GM21825 (cell line): ENCODE results near the gene SDR9C7.
"Not testable (repeated sequence)": the region's sequence is repeated elsewhere in the genome, so short reads cannot be mapped to it uniquely, and the experiment has no call there.

Experiments used
- ATAC-seq: cut with Tn5 transposase; IDR thresholded peaks from one replicate; pipeline ENCODE4 v1.9.1; 2021; ENCODE audit warnings: mild to moderate bottlenecking, moderate library complexity; ENCODE audit not compliant: unreplicated experiment

Gene SDR9C7

DNA sequence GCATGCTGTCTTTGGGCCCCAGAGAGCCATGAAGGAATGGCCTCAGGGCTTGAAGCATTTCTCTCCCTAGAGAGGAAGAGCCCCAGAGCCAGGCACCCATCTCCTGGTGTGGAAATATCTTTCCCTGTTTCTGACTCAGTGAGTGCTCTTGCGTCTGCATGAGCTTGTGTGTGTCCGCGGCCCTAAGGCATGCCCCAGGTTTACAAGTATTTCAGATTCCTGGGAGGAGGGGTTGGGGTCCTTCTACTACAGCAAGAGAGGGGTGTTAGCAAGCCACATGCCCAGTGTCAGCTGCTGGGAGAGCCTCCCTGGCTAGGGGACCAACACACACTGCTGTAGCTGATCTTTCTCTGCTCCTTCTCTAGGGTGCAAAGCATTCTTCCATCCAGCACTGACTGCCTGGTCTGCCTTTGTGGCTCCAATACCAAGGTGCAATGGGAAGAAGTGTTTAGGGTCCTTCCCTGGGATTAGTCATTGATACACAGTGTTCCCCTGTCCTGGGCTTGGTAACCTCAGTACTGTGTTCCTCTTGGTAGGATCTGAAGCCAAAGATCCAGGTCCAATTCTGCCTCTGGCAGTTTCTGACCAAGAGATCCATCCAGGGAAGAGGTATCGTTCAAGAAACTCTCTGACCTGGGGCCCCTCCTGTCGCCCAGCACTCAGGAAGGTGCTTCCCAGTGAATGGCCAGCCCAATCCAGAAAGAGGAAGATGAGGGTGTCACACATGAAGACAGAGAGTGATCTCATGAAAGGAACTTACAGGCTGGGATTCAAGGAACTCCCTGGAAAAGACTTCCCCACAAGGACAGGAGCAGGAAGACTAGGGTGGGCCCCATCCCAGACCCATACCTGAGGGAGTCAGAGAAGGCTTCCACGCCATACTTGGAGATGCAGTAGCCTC lies 20.1 kb upstream of the SDR9C7 start:
- ATAC-seq = no peak

DNA sequence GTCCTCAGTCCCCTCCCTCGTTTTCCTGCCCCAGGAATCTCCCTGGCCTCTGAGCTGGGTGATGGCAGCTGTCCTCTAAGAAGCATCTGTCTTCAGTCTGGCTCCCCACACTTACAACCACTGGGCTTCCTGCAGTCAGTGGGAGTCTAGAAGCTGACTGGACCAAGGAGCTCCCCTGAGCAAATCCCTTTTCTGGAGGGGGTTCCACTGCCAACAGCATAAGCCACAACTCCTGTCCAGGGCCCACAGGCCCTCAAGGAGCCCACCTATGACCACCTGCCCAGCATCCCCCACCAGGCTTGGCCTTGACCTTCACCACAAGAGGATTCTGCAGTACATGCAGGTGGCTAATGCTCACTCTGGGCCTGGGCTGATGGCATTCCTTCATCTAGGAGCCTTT lies 19.1 kb upstream of the SDR9C7 start:
- ATAC-seq = no peak

DNA sequence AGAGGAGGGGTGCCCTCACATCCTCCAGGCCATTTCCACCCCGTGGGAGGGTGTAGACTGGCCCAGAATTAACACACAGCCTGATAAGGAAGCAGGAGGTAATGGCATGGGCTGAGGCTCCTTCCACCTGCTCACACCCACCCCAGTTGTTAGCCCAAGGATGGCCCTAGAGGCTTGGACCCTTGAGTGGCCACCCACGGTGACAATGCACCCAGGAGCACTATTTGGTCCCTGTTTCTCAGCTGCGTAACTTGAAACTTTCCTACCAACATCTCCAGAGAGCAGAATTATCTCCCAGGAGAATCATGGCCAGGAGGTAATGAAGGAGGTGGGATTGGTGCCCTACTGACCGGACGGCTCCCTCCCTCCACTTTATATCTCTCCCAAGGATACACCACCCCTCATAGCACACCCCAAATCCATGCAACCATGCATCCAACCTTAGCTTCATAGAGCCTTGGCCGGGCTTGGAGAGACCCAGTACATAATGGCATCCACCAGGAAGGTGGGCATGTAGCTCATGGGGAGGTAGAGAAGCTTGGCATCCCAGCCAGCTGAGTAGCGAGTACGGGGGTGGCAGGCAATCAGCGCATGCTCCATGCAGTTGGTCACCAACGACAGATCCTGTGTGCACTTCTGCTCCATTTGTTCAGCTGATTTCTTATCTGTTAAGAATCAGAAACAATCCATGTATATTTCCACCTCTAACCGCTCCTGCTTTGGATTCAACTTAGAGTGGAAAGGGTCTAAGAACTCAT lies 17.6 kb upstream of the SDR9C7 start:
- ATAC-seq = no peak

DNA sequence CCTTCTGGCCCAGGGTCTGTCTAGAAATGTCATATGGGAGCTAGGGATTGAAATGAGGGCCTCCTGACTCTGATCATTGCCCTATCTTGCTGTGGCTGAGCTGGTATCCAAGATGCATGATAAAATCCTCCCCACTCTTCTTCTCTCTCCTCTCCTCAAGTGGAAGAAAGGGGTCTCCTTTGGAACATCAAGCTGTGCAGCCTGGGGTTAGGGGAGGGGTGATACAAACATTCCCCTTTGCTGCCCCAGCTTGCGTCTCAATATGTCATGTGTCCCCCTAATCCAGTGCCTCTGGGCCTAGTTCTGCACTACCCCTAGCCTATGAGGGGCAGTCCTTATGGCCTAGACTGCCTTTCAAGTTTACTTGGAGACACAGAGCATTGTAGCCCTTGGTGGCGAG lies 14.7 kb upstream of the SDR9C7 start:
- no peak for ATAC-seq

DNA sequence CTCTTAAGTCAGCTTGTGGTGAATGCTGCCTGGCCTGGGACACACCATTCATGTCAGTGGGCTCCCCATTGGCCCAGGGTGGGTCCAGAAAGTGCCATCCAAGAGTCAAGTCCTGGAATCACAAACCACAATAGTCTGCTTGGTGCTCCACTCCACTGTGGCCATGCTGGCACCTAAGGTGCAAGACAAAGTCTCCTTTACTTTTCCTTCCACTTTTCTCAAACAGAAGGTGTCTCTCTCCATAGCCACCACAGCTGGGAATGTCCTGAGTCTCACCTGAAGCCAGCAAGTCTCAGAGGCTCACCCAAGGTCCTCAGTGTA lies 14.2 kb upstream of the SDR9C7 start:
- no peak for ATAC-seq

DNA sequence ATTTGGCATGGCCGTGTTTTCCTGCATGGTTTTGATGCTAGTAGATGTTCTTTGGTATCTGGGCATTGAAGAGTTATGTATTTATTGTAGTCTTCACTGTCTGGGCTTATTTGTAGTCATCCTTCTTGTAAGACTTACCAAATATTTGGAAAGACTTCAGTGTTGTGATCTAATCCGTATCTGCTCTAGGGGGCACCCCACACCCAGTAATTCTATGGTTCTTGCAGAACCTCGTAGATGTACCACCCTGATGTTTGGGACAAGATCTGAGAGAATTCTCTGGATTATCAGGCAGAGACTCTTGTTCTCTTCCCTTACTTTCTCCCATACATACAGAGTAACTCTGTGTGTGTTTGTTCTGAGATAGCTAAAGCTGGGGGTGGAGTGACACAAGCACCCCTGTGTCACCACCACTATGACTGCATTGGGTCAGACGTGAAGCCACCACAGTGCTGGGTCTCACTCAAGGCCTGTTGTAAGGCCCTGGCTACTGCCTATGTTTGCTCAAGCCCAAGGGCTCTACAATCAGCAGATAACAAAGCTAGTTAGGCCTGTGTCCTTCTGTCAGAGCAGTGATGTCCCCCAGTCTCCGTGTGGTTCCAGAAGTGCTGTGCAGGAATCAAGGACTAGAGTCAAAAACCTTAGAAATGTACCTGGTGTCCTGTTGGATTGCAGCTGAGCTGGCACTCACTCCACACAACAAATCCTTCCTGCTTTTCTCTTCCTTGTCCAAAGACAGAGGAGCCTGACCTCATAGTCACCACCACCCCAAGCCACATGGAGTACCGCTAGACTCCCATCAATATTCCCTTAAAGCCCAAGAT lies 13.6 kb upstream of the SDR9C7 start:
- no peak for ATAC-seq

DNA sequence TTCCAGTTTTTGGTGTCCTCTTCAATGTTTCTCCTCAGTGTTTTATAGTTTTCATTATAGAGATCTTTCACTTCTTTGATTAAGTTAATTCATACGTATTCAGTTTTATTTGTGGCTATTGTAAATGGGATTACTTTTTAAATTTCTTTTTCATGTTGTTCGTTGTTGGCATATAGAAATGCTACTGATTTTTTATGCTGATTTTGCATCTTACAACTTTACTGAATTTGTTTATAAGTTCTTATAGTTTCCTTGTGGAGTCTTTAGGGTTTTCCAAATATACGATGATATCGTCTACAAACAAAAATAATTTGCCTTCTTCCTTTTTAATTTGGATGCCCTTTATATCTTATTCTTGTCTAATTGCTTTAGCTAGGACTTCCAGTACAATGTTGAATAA lies 9.7 kb upstream of the SDR9C7 start:
- no peak for ATAC-seq

DNA sequence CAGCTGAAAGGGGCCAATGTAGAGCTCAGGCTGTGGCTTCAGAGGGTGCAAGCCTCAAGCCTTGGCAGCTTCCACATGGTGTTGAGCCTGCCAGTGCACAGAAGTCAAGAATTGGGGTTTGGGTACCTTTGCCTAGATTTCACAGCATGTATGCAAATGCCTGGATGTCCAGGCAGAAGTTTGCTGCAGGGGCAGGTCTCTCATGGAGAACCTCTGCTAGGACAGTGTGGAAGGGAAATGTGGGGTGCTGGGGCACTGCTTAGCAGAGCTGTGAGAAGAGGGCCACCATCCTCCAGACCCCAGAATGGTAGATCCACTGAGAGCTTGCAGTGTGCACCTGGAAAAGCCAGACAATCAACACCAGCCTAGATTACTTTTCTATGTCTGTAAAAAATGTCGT lies 9.2 kb upstream of the SDR9C7 start:
- not testable (repeated sequence) for ATAC-seq

DNA sequence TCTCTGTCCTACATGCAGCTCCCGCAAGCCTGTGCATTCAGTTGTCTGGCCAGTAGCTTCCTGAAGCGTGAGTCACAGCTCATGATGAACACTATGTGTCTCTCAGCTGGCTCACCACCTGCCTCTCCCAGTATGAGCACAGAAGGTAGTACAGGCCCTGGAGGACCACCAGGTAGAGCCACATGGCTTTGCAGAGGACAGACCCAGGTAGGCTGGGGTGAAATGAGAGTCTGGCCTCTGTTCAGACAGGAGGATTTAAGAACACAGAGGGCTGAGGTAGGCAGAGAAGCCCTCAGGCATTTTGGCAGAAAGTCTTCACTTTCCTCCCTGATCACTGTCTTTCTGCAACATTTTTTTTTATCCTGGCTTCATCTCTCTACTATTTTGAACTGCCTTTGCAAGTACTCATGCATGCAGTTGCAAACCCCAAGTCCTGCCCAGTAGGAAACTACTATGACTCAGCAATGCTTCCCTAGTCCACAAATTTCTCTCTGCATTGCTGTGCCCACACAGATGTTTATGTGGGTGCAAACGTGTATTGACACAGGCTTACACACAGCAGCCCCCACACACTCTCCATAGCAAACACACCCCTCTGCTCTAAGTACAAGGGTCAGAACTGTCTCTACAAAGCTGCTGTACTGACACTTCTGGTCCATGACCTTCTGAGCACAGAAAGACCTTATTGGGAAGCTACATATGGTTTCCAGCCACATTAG lies 7.2 kb upstream of the SDR9C7 start:
- ATAC-seq = peak; percentile 74

DNA sequence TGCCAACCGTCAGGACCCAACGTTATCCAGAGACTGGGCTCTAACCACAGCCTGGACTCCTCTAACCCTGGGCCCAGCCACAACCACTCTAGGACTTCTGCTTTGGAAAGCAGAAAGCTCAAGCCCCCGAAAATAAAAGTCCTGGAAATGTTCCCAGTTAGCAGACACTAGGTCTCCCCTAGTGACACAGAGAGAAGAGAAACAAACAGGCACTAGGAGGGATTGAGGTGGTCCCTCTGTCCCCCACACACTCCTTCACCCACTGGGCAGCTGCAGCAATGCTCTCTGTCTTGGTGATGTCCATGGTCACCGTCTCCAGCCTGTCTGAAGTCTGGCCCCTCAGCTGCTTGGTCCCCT lies 6.7 kb upstream of the SDR9C7 start:
- ATAC-seq = not testable (repeated sequence)

DNA sequence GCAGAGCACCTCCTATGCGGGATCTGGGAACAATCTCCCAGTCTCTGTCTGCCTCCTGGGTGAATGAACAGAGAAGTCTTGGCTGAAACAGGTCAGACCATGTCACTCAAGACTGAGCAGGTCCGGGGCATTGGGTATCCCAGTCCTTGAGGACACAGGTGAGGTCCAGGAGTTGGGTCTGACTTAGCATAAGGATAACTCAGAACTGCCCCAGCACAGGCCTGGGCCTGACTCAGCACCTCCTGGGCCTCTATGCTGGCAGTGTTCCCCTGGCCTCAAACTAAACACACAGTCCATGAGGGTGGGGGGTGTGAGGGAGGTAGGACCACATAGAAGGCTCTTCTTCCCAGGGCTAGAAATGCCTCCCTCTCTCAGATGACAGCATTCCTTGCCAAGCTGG lies 1.5 kb upstream of the SDR9C7 start:
- ATAC-seq = no peak

DNA sequence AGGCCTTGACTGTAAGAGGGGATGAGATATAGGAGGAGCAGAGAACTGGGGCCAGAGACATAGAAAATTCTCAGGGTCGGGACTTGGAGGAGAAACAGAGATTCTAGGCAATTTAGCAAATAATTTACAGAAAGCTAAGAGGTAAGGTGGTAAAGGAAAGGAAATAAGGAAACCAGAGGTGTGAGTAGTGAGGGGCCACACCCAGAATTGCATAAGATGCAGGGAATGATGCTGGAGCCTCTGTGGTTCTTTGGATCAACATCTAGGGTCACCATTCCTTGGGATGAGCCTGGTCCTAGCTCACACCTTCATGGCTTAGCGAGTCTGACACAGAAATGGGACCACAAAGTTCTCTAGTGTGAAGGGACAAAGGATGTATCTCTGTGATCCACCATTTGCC lies 949 bp upstream of the SDR9C7 start:
- ATAC-seq = no peak

DNA sequence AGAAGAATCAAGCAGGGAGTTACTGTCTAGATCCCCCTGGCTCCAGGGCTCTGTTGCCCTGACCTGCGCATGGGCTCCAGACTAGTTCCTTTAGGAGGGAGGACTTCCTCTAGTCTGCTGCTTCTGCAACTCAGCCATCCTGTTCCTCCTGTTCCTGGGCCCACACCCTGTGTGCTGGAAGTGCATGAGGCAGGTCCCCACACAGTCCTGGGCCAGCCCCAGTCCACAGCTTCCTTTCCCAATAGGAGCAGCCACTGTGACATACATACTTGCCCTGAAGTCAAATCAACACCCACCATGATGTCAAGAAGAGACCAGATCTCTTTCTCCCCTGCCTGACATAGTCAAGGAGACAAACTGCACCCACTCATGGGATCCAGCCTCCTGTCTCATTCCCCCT lies 1.3 kb downstream of the SDR9C7 start:
- ATAC-seq = no peak

DNA sequence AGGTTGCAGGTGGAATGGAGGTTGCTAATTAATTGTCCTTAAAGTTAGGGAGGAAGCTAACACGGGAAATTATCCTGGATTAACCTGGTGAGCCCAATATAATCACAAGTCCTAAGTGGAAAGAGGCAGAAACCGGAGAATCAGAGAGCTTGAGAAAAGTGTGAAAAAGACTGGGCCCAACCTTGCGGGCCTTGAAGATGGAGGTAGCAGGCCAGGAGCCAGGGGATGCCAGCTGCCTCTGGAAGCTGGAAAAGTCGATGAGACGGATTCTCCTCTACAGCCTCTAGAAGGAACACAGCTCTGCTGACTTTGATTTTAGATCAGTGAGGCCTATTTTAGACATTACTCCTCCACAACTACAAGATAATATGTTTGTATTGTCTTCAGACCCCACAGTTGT lies 2.1 kb downstream of the SDR9C7 start:
- no peak for ATAC-seq

DNA sequence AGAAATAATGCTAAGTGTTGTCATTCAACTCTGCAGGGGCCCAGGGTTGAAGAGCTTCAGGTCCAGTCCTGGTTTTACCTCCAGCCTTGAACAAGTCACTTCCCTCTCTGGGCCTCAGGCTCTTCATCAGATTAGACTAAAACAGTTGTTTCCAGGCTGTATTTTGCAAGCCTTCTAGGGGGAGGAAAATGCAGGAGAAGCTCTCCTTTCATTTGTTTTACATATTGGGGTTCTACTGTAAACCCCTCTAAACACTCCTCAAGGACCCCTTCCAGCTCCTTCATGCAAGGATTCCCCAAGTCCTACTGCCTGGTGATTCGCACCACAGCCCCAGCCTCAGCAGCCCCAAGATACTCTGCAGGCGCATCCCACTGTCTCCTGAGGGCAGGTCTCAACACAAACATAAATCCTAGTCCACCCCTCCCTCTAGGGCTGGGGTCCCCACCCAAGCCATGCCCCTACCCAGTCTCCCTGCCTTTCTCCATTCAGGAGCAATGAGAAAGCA lies 2.7 kb downstream of the SDR9C7 start:
- no peak for ATAC-seq

DNA sequence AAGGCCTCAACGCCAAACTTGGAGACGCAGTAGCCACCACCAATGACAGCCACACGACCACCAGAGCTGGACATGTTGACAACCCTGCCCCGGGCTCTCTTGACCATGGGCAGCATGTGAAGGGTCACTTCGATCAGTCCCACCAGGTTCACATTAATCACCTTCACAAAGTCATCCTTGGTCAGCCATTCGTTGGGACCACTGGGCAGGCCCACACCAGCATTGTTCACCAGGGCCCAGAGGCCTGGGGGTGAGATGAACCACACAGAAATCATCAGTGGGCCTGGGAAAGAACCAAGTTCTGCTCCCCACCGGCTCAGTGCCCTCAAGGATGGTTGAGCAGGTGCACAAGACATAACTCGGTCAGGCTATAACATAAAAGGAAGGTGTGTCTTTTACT lies 4.0 kb downstream of the SDR9C7 start:
- no peak for ATAC-seq

DNA sequence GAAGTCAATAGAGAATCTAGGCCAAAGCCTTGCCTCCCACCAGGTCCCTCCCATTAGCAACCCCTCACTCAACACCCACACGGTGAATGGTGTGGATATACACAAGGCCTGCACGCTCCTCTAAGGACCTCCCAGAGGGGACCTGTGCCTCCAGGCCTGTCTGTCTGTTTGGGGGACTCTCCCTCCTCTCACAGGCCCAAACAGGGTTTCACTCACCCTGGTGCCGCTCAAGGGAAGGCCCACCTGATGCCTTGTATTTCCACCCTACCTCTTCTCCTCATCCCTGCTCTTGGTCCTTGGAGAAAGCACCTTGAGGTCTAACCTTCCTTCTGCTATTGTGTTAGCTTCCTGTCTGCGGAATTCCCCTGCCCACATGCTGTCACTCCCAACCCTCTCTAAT lies 4.4 kb downstream of the SDR9C7 start:
- ATAC-seq = no peak

DNA sequence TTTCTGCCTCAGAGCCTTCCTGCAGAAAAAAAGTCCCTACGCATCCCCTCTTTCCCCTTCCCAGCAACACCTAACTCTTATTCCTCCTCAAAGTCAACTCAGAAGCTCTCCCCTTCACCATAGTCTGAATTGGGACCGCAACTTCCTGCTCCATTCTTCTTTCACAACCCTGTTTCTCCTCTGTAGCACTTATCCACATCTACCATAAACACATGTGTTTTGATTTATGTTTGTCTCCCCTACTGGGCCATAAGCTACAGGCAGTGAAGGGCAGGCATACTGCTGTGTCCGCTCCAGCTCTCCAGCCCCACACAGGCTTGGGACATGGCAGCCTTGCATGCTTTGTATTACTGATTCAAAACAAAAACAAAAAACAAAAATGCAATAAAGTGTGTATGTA lies 5.9 kb downstream of the SDR9C7 start:
- ATAC-seq = no peak

DNA sequence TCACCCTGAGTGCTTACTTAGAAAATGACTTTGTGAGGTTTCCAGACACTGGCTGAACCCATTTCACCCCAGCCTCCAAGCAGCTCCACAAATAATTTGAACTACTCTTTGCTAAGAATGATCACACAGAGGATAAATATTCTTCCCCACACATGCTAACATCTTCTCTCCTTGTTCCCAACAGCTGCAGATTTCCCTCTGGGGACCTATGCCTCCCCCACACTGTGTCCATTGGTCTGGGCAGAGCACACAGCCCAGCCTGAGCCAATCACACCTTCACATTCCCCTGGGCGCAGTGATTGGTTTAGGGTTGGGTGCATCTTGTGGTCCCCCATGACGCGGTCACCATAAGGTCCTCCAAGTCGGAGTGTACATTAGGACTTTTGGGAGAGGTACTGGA lies 6.9 kb downstream of the SDR9C7 start:
- ATAC-seq = no peak

DNA sequence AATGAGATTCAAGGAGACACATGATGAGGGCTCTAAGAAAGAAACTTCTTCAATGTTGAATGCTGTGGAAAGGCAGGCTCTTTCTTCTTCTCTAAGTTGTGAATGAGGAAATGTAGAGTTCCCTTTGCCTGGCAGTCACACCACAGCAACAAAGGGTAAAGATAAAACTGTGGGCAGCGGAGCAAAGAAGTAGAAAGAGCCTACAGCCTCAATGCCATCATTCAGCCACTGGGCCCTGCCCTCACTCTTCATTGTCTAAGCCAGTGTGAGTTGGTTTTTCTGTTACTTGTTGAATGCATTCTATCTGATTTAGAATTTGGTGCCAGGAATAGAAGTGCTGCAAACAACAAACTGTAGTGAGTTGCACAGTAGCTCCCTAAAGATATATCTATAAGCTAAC lies 12.2 kb downstream of the SDR9C7 start:
- ATAC-seq = no peak

DNA sequence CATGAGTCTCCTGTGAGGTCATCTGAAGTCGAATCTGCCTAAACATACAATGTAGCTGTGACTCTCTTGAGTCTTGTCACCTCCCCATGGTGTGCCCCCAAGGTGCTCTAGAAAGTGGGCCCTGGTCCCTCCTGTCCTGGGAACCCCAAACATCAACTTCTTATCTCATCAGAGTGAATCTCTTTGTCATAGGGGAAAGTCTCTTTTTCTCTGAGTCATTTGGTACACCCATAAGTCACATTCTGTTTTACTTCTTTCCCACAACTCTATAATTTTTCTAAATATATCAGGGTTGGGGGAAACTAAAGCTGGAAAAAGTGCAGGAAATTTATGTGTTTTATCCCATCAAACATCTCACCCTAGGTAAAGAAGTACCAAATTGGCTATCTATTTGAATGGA lies 12.9 kb downstream of the SDR9C7 start:
- no peak for ATAC-seq
